Lower leg skin (tissue), 3 donors: ENCODE results near the gene GLI1.

Experiments used
- POLR2A ChIP-seq, 2 donors: fragments of 450-650 bp; IDR thresholded peaks; one replicate each; pipeline ENCODE4 v1.6.1; 2016 to 2017; ENCODE audit warnings: antibody characterized with exemption in 2 of 2, mild to moderate bottlenecking in 1 of 2, moderate library complexity in 1 of 2
- TF ChIP-seq, protein P1 (sequence below), 3 donors: fragments of 450-650 bp; IDR thresholded peaks; one replicate each; pipeline ENCODE4 v1.5.1; 2016; ENCODE audit warnings: antibody characterized with exemption in 3 of 3, mild to moderate bottlenecking in 3 of 3, moderate library complexity in 2 of 3

- TF ChIP-seq, protein P1, sequence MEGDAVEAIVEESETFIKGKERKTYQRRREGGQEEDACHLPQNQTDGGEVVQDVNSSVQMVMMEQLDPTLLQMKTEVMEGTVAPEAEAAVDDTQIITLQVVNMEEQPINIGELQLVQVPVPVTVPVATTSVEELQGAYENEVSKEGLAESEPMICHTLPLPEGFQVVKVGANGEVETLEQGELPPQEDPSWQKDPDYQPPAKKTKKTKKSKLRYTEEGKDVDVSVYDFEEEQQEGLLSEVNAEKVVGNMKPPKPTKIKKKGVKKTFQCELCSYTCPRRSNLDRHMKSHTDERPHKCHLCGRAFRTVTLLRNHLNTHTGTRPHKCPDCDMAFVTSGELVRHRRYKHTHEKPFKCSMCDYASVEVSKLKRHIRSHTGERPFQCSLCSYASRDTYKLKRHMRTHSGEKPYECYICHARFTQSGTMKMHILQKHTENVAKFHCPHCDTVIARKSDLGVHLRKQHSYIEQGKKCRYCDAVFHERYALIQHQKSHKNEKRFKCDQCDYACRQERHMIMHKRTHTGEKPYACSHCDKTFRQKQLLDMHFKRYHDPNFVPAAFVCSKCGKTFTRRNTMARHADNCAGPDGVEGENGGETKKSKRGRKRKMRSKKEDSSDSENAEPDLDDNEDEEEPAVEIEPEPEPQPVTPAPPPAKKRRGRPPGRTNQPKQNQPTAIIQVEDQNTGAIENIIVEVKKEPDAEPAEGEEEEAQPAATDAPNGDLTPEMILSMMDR (IDR thresholded peaks at IDR 0.05): no peak
- TF ChIP-seq POLR2A (IDR thresholded peaks at IDR 0.05): no peak
These were observed 3.3 kb downstream of the GLI1 start for GRCh38 chr12:57462912-57463253.
